HEK293T (cell line): Measurements from ENCODE around the gene BEST1.

Experiments used
- CTCF ChIA-PET: fragments of 350-600 bp; formaldehyde crosslinking; extraction: SDS; loops from one replicate; lab custom pipeline; 2021; ENCODE audit warnings: antibody characterized with exemption, inconsistent platforms; lab: Yijun Ruan, JAX
- POLR2A ChIA-PET: fragments of 350-600 bp; formaldehyde crosslinking; extraction: SDS; loops from one replicate; lab custom pipeline; 2020; ENCODE audit warnings: antibody characterized with exemption, inconsistent platforms; lab: Yijun Ruan, JAX
- DNase-seq: peaks from one replicate; pipeline ENCODE4 v3.0.0; 2012; ENCODE audit warnings: mixed read lengths; ENCODE audit errors: extremely low spot score
- ARNT ChIP-seq: fragments of 450-650 bp; IDR thresholded peaks from 2 replicates; pipeline ENCODE4 v1.6.1; 2017; ENCODE audit warnings: mild to moderate bottlenecking
- BHLHE40 ChIP-seq: fragments of 450-650 bp; IDR thresholded peaks from 2 replicates; pipeline ENCODE4 v1.6.1; 2016; ENCODE audit warnings: mild to moderate bottlenecking, moderate library complexity, borderline replicate concordance
- CTBP1 ChIP-seq: fragments of 450-650 bp; IDR thresholded peaks from 2 replicates; pipeline ENCODE4 v1.6.1; 2016; ENCODE audit warnings: borderline replicate concordance
- ELF4 ChIP-seq: fragments of 450-650 bp; IDR thresholded peaks from 2 replicates; pipeline ENCODE4 v1.6.1; 2017; ENCODE audit warnings: antibody characterized with exemption
- FOXA1 ChIP-seq: fragments of 450-650 bp; IDR thresholded peaks from 2 replicates; pipeline ENCODE4 v1.6.1; 2016; ENCODE audit warnings: mild to moderate bottlenecking
- FOXK2 ChIP-seq: fragments of 450-650 bp; IDR thresholded peaks from 2 replicates; pipeline ENCODE4 v1.6.1; 2016; ENCODE audit warnings: mild to moderate bottlenecking
- FOXM1 ChIP-seq: fragments of 450-650 bp; IDR thresholded peaks from 2 replicates; pipeline ENCODE4 v1.6.1; 2017; ENCODE audit warnings: mild to moderate bottlenecking, borderline replicate concordance
- HDGF ChIP-seq: fragments of 450-650 bp; IDR thresholded peaks from 2 replicates; pipeline ENCODE4 v1.6.1; 2017; ENCODE audit warnings: antibody characterized with exemption, borderline replicate concordance
- L3MBTL2 ChIP-seq: fragments of 450-650 bp; conservative IDR thresholded peaks from 2 replicates; pipeline ENCODE4 v1.6.1; 2016; ENCODE audit warnings: mild to moderate bottlenecking
- LEF1 ChIP-seq: fragments of 450-650 bp; IDR thresholded peaks from 2 replicates; pipeline ENCODE4 v1.6.1; 2017; ENCODE audit warnings: mild to moderate bottlenecking, borderline replicate concordance
- NFRKB ChIP-seq: fragments of 450-650 bp; IDR thresholded peaks from 2 replicates; pipeline ENCODE4 v1.6.1; 2016; ENCODE audit warnings: mild to moderate bottlenecking, moderate library complexity
- SP1 ChIP-seq: fragments of 450-650 bp; IDR thresholded peaks from 2 replicates; pipeline ENCODE4 v1.6.1; 2017
- SUZ12 ChIP-seq: fragments of 450-650 bp; IDR thresholded peaks from 2 replicates; pipeline ENCODE4 v1.6.1; 2016; ENCODE audit warnings: mild to moderate bottlenecking
- TARDBP ChIP-seq: fragments of 450-650 bp; IDR thresholded peaks from 2 replicates; pipeline ENCODE4 v1.6.1; 2016
- ZNF384 ChIP-seq: fragments of 450-650 bp; IDR thresholded peaks from 2 replicates; pipeline ENCODE4 v1.6.1; 2016
- TF ChIP-seq, protein P1 (sequence below): fragments of 450-650 bp; IDR thresholded peaks from 2 replicates; pipeline ENCODE4 v1.6.1; 2016

Gene BEST1

DNA sequence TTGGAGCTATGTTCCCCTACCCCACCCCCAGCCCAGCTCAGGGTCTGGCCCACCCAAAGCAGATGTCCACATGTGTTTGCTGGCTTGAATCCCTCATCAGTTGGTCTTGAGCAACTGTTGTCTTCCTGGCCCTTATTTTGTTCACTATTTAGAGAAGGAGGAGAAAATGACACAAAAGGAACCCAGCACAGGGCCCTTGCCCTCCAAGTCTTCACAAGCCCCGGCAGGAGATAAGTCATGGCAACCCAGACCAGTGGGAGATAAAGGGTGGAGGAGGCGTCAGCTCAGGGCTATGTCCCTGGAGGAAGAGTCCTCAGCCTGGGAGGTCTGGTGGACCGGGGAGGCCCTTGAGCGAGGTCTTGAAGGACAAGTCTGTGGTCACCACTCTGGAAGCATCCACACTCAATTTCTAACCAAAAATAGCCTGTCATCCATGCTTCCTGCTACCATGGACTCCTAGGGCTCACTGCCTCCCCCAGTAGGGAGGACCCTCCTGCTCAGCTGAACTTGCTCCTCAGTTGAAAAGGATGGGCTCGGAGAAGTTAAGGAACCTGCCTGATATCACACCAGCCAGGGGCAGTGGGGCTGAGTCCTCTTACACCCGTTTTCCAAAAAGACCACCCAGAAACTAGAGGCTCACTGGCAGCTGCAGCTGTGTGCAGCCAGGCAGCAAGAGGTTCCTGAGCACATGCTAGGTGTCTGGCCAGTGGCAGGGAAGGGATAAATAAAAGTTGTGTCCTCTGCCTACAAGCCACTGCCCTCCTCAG is 31.0 kb upstream of the BEST1 start:
- ChIA-PET POLR2A (interaction anchor here (0.5 kb wide), 1 partner anchor 272 kb away, joined by 3 read pairs; no protein-coding TSS in a partner anchor), CTCF (interaction anchor here (1.5 kb wide), 1 partner anchor 29 kb away, joined by 3 read pairs; no protein-coding TSS in a partner anchor)

GRCh38 chr11:61919705-61920631 is 30.2 kb upstream of the BEST1 start:
- DNase-seq = no peak
- ChIA-PET CTCF (interaction anchor here (0.6 to 1.5 kb wide), 2 partner anchors 28 to 363 kb away, joined by 3 read pairs; no protein-coding TSS in a partner anchor), POLR2A (no interaction called here)
- no peak for TF ChIP-seq TARDBP
- no peak for TF ChIP-seq ZNF384
- no peak for TF ChIP-seq BHLHE40
- TF ChIP-seq SUZ12 = no peak
- TF ChIP-seq FOXM1 = no peak
- TF ChIP-seq ARNT = no peak
- TF ChIP-seq FOXK2 = no peak
- no peak for TF ChIP-seq CTBP1
- no peak for TF ChIP-seq SP1
- no peak for TF ChIP-seq FOXA1
- TF ChIP-seq, protein P1, sequence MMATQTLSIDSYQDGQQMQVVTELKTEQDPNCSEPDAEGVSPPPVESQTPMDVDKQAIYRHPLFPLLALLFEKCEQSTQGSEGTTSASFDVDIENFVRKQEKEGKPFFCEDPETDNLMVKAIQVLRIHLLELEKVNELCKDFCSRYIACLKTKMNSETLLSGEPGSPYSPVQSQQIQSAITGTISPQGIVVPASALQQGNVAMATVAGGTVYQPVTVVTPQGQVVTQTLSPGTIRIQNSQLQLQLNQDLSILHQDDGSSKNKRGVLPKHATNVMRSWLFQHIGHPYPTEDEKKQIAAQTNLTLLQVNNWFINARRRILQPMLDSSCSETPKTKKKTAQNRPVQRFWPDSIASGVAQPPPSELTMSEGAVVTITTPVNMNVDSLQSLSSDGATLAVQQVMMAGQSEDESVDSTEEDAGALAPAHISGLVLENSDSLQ = no peak

More for the DNA sequence above, 31.0 kb upstream of the BEST1 start:
- no peak for DNase-seq
- TF ChIP-seq HDGF (no peak), ELF4 (no peak), ZNF384 (no peak), NFRKB (no peak)

DNA sequence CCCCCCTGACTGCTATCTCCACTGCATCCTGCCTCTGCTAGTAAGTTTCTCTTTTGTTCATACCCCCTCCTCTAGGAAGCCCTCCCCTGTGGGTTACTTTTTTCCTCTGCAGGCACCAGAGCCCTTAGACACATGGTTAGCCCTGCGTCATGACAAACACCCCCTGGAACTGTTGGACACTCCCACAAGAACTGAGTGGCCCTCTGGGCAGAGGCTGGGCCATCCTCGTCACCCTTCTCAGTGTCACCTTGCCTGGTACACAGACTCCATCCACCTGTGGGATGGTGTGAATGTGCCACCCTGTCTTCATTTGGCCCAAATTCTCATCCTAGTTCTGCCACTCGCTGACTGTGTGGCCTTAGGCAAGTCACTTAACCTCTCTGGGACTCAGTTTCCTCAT is 28.7 kb upstream of the BEST1 start:
- DNase-seq = no peak
- CTCF ChIA-PET = no interaction called here
- TF ChIP-seq SUZ12 = no peak
- no peak for TF ChIP-seq LEF1
- no peak for TF ChIP-seq CTBP1
- TF ChIP-seq FOXM1 = no peak
- no peak for TF ChIP-seq SP1
- no peak for TF ChIP-seq NFRKB
- no peak for TF ChIP-seq ZNF384
- no peak for TF ChIP-seq HDGF
- no peak for TF ChIP-seq BHLHE40
- TF ChIP-seq FOXK2 = no peak
- TF ChIP-seq, protein P1 = no peak
- no peak for TF ChIP-seq ELF4
- no peak for TF ChIP-seq ARNT
- no peak for TF ChIP-seq TARDBP
- no peak for TF ChIP-seq L3MBTL2
- no peak for TF ChIP-seq FOXA1
- POLR2A ChIA-PET = no interaction called here

GRCh38 chr11:61922539-61922938 is 27.6 kb upstream of the BEST1 start:
- no peak for DNase-seq
- ChIA-PET POLR2A (interaction anchor here (1.3 kb wide), 1 partner anchor 18 kb away, joined by 3 read pairs; no protein-coding TSS in a partner anchor), CTCF (interaction anchor here (1.4 to 2.7 kb wide), 2 partner anchors 24 to 25 kb away, joined by 5 to 9 read pairs; no protein-coding TSS in a partner anchor)
- TF ChIP-seq ELF4 = no peak
- no peak for TF ChIP-seq FOXK2
- no peak for TF ChIP-seq HDGF
- TF ChIP-seq CTBP1 = no peak
- TF ChIP-seq L3MBTL2 = no peak
- TF ChIP-seq ZNF384 = no peak
- no peak for TF ChIP-seq TARDBP
- no peak for TF ChIP-seq SP1
- no peak for TF ChIP-seq ARNT
- no peak for TF ChIP-seq FOXM1
- TF ChIP-seq SUZ12 = no peak
- no peak for TF ChIP-seq LEF1
- no peak for TF ChIP-seq FOXA1
- no peak for TF ChIP-seq BHLHE40
- TF ChIP-seq, protein P1 = no peak
- TF ChIP-seq NFRKB = no peak

DNA sequence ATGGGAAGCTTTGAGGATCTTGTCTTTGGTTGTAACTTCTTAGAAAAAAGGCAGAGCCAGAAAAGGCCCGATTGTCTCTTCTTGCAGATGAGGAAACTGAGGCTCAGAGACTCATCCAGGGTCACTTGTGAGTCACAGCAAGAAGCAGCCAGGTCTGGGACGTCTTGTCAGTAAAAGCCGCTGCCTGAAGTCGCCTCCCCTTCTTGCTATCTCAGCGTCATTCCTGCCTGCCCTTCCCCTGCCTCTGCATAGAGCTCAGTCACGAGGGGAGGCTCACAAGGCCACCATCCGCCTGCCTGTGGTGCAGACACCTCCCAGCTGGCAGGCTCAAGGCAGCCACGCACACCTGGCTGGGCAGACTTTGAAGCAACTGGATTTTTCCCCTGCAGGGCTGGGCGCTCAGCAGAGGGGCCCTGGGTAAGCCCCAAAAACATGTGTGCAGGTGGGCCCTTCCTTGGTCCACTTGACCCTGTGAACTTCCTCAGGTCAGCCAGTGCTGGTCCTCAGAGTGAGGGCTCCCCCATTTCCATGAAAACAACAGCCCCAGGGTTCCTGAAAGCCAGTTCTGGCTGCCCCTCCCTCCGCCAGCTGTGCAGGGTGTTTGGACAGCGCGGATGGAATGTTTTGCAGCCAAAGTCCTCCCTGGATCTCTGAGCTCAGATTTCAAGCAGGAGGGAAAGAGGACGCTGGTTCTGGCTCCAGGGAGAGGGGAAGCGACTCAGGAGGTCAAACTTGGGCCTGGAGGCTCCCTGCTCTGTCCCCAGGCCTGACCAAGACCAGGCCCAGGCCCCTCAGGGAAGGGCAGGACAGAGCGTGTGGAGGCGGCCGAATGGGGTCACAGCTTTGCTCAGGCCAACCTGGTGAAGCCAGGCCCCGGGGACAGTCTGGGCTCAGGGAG is 26.7 kb upstream of the BEST1 start:
- no peak for DNase-seq
- TF ChIP-seq ARNT (no peak), SUZ12 (no peak), SP1 (no peak), NFRKB (no peak), ZNF384 (no peak), FOXA1 (no peak), BHLHE40 (no peak), FOXK2 (no peak), FOXM1 (no peak), LEF1 (no peak), L3MBTL2 (no peak), TARDBP (no peak), CTBP1 (no peak), ELF4 (no peak), HDGF (no peak)
- TF ChIP-seq, protein P1 = no peak
- CTCF ChIA-PET = interaction anchor here (1.4 to 2.7 kb wide), 2 partner anchors 24 to 25 kb away, joined by 5 to 9 read pairs; no protein-coding TSS in a partner anchor
- POLR2A ChIA-PET = interaction anchor here (0.6 to 1.3 kb wide), 2 partner anchors 19 to 26 kb away, joined by 3 read pairs; no protein-coding TSS in a partner anchor
